HG02973 (cell line): ENCODE results near the gene CCND3.

Source experiments
- ATAC-seq: cut with Tn5 transposase; IDR thresholded peaks from one replicate; pipeline ENCODE4 v1.9.1; 2021; ENCODE audit warnings: moderate library complexity; ENCODE audit not compliant: unreplicated experiment

The CCND3 gene

GRCh38 chr6:41941280-41942066, at the start of gene CCND3:
CCND3 (minus strand) TSS chr6:41941808; CDS start chr6:41941649, 159 bp downstream.
- peak; percentile 86 for ATAC-seq

GRCh38 chr6:41986339-41986738, 44.7 kb upstream of the CCND3 start:
- no peak for ATAC-seq

GRCh38 chr6:41984623-41985022, 43.0 kb upstream of the CCND3 start:
- no peak for ATAC-seq

- ATAC-seq: no peak
Measured at GRCh38 chr6:41976794-41977484, 35.3 kb upstream of the CCND3 start.

GRCh38 chr6:41975276-41975675, 33.7 kb upstream of the CCND3 start:
- ATAC-seq: no peak

- ATAC-seq: no peak
Measured at GRCh38 chr6:41974281-41974825, 32.7 kb upstream of the CCND3 start.

DNA sequence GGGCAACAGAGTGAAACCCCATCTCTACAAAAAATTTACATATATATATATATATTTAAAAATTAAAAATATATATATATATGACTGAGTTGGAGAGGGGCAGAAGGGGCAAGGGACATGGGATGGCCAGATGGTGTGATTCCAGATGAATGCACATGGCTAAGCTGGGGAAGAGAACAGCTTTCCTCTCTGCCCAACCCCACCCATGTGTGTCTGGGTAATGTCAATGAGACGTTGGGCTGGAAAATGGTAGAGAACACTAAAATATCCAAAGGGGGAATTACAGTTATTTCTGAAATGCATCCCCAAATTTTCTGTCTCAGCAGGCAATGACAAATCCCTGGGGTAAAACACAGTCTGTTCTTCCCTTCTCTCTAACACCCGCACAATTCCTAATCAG, 31.2 kb upstream of the CCND3 start:
- ATAC-seq: no peak

- ATAC-seq: no peak
Measured at GRCh38 chr6:41970436-41970846, 28.8 kb upstream of the CCND3 start.

- ATAC-seq: no peak
Measured at GRCh38 chr6:41967312-41968287, 26.0 kb upstream of the CCND3 start.

DNA sequence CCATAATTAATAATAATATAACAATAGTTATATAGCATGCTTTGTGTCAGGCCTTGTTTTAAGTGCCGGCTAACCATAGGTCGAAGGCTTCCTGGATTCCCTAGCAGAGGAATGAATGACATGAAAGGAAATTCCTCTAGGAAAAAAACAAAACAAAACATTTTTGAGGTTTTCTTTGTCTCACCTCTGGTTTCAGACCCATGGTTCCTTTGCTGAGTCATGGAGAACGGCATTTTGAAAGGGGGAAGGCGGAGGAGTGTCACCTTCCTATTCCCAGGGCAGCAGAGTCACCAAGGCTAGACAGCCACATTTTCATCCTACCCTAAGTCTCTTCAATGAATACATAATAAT, 25.3 kb upstream of the CCND3 start:
- ATAC-seq: no peak

- no peak for ATAC-seq
Measured at GRCh38 chr6:41966214-41966920, 24.8 kb upstream of the CCND3 start.

DNA sequence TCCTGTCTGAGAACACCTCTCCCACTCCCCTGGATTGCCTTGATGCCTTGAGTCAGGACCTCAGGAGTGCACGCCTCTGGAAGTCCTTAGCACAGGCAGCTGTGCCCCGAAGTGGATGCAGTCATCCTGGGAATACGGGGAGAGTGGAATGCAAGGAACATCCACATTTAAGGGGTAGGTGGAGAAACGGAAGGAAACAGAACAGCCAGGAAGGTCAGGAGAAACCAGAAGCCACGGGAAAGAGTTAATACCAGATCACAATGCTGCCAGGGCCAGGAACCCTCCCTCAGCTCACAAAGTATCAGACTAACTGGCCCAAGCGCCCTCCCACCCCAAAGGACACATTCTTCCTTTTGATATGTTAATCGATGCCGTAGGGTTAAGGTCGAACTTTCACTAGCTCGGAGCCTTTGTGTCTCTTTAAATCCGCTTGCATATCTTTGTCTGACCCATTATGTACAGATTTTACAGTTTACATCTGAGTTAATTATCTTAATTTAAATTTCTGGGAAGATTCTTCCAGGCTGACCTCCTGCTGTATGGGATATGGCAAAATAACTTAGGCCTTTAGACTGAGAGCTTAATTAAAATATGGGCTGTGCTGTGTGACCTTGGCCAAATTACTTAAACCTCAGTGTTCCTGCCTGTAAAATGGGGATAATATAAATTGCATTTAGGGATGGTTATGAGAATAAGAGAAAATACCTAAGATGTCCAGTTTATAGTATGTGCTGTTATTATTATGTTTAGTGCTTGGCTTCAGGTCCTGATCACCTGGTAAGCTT, 24.0 kb upstream of the CCND3 start:
- no peak for ATAC-seq

GRCh38 chr6:41964201-41964887, 22.7 kb upstream of the CCND3 start:
- ATAC-seq: no peak

GRCh38 chr6:41963371-41963770, 21.8 kb upstream of the CCND3 start:
- no peak for ATAC-seq

DNA sequence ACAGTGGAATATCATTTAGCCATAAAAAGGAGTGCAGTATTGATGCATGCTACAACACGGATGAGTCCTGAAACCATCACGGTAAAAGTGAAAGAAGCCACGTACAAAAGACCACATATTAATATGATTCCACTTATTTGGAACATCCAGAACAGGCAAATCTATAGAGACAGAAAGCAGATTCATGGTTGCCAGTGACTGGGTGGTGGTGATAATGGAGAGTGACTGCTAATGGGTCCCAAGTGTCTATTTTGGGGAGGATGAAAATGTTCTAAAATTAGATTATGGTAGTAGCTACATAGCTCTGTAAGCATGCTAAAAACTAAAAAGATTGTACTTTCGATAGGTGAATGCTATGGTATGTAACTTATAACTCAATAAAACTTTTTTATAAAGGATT, 18.4 kb upstream of the CCND3 start:
- ATAC-seq: no peak

DNA sequence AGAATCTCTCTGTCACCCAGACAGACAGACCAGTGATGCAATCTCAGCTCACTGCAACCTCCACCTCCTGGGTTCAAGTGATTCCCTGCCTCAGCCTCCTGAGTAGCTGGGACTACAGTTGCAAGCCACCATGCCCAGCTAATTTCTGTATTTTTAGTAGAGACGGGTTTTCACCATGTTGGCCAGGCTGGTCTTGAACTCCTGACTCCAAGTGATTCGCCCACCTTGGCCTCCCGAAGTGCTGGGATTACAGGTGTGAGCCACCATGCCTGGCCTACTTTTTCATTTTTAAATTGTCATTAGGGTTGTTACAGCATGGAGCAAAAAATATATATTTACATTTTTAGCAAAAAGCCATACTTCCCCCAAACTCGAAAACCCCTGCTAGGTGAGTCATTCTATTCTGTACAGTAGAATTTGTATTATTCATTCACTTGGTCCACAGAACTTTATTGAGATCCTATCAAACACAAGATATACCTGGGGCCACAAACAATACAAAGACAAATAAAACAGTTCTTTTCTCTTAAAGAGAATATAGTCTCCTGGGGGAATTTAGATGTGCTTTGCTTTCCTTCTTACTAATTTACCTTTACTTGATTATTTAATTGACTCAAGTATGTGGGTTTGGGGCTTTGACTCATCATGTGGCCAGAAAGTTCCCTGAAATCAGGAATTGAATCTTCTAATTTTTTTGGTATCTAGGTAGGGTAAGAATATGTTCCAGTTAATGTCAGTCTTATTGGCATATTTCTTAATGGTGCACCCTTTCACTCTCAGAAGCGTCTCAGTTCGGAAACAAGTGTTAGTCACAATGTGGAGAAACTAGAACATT, 16.6 kb upstream of the CCND3 start:
- ATAC-seq: no peak

- no peak for ATAC-seq
Measured at GRCh38 chr6:41957117-41957516, 15.5 kb upstream of the CCND3 start.

DNA sequence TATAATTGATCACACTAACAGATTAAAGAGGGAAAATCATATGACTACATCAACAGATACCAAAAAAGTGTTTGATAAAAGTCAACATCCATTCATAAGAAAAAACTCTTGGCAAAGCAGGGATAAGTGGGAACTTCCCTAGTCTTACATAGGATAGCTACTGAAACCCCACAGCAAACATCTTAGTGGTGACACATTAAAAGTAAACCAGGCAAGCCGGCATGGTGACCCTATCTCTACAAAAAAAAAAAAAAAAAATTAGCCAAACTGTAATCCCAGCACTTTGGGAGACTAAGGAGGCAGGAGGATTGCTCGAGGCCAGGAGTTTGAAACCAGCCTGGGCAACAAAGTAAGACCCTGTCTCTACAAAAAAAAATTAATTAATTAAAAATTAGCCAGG, 13.8 kb upstream of the CCND3 start:
- ATAC-seq: no peak
